OCI-LY7 (cell line): ENCODE data around the gene ACOT12.

Experiments used
- CTCF ChIP-seq: fragments of 200-600 bp; sonication (generic); conservative IDR thresholded peaks from 2 replicates; pipeline ENCODE4 v1.5.1; 2014; ENCODE audit warnings: mild to moderate bottlenecking, antibody characterized with exemption, low read length, moderate library complexity, mixed read lengths
- EZH2phosphoT487 ChIP-seq: fragments of 200-600 bp; sonication (generic); IDR thresholded peaks from 2 replicates; pipeline ENCODE4 v1.6.1; 2018; ENCODE audit warnings: low read depth, borderline replicate concordance, mild to moderate bottlenecking, mixed run types, antibody characterized with exemption, low read length, moderate library complexity, mixed read lengths

GRCh38 chr5:81361600-81361999 is 32.3 kb downstream of the ACOT12 start:
- no peak for TF ChIP-seq CTCF
- no peak for TF ChIP-seq EZH2phosphoT487
